GM23248 (cell line): ENCODE data around the gene SPATS2L.

ENCODE experiments used
- EZH2 ChIP-seq: fragments of 200-600 bp; sonication (generic); IDR thresholded peaks from 2 replicates; pipeline ENCODE4 v1.6.1; 2018; ENCODE audit warnings: antibody characterized with exemption, mild to moderate bottlenecking; ENCODE audit not compliant: insufficient read depth, poor library complexity, severe bottlenecking
- EZH2phosphoT487 ChIP-seq: fragments of 200-600 bp; sonication (generic); IDR thresholded peaks from 2 replicates; pipeline ENCODE4 v1.6.1; 2018; ENCODE audit warnings: antibody characterized with exemption, moderate library complexity, mild to moderate bottlenecking, low read depth; ENCODE audit not compliant: insufficient read depth

- TF ChIP-seq EZH2 (no peak), EZH2phosphoT487 (no peak)
Measured at GRCh38 chr2:200257570-200257969, 48.9 kb upstream of the SPATS2L start.
